ENCODE results near the gene NEU3. TPM values are rescaled to one million over a fixed set of nuclear protein-coding genes. Genes with fewer than 3 reads are reported as not detected.

NEU3 gene
- total and polyA plus RNA-seq, 9 donors: 4.4 to 13.1 (median 8.8) TPM

- no peaks in the 10 kb centered on the region for H3K4me1 ChIP-seq (ENCODE audit: insufficient read depth)
- 80 to 93% (median 81%) methylated on average over 4 of the region's 4 CpGs for WGBS, 3 donors
- no peaks in the 10 kb centered on the region for H3K27me3 ChIP-seq
- no peaks in the 10 kb centered on the region for H3K36me3 ChIP-seq
- H3K9me3 ChIP-seq: no peaks in the 10 kb centered on the region
- TF ChIP-seq, protein P1, sequence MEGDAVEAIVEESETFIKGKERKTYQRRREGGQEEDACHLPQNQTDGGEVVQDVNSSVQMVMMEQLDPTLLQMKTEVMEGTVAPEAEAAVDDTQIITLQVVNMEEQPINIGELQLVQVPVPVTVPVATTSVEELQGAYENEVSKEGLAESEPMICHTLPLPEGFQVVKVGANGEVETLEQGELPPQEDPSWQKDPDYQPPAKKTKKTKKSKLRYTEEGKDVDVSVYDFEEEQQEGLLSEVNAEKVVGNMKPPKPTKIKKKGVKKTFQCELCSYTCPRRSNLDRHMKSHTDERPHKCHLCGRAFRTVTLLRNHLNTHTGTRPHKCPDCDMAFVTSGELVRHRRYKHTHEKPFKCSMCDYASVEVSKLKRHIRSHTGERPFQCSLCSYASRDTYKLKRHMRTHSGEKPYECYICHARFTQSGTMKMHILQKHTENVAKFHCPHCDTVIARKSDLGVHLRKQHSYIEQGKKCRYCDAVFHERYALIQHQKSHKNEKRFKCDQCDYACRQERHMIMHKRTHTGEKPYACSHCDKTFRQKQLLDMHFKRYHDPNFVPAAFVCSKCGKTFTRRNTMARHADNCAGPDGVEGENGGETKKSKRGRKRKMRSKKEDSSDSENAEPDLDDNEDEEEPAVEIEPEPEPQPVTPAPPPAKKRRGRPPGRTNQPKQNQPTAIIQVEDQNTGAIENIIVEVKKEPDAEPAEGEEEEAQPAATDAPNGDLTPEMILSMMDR (IDR thresholded peaks at IDR 0.05): no peak
- TF ChIP-seq POLR2A (IDR thresholded peaks at IDR 0.05): no peak
- no peak for TF ChIP-seq EP300 (IDR thresholded peaks at IDR 0.05)
- intact Hi-C loops (cut with DNase I): no loop called here
- no peak overlapping the region for H3K27ac ChIP-seq
- H3K4me3 ChIP-seq: no peak overlapping the region
- no peak for DNase-seq
Measured at GRCh38 chr11:75050516-75050915, 61.8 kb downstream of the NEU3 start.

DNA sequence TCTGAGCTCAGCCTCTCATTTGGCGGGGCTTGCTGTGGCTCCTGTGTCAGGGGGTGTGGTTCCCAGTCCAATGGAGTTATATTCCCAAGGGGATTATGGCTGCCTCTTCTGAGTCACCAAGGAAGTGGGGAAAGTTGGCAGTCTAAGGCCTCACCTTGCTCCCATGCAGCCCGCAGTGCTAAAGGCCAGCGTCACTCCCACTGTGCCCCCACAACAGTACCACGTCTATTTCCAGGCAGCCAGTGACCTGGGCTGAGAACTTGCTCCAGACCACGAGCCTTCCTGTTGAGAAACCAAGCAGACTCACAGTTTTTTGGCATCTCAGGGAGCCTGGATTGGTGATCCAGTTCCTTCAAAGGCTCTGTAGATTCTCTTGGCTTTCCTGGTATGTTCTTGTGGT lies 62.3 kb downstream of the NEU3 start:
- no peak for TF ChIP-seq EP300 (IDR thresholded peaks at IDR 0.05)
- TF ChIP-seq, protein P1 (IDR thresholded peaks at IDR 0.05): no peak
- TF ChIP-seq POLR2A (IDR thresholded peaks at IDR 0.05): no peak
- 82 to 87% (median 84%) methylated on average over 5 of the region's 5 CpGs for WGBS, 3 donors
- intact Hi-C loops (cut with DNase I): no loop called here
- H3K4me3 ChIP-seq: no peak overlapping the region
- no peak for DNase-seq
- H3K27ac ChIP-seq: no peak overlapping the region
- no peaks in the 10 kb centered on the region for H3K4me1 ChIP-seq (ENCODE audit: insufficient read depth)
- H3K36me3 ChIP-seq: no peaks in the 10 kb centered on the region
- H3K9me3 ChIP-seq: no peaks in the 10 kb centered on the region
- no peaks in the 10 kb centered on the region for H3K27me3 ChIP-seq

- DNase-seq: no peak
- Histone ChIP-seq H3K4me3 (no peak overlapping the region), H3K27ac (no peak overlapping the region), H3K9me3 (no peaks in the 10 kb centered on the region), H3K4me1 (ENCODE audit: insufficient read depth) (no peaks in the 10 kb centered on the region), H3K27me3 (no peaks in the 10 kb centered on the region), H3K36me3 (no peaks in the 10 kb centered on the region)
- intact Hi-C loops (cut with DNase I): no loop called here
- 90 to 100% (median 94%) methylated on average over 1 of the region's 1 CpG for WGBS, 3 donors
- TF ChIP-seq, protein P1 (IDR thresholded peaks at IDR 0.05): no peak
- no peak for TF ChIP-seq POLR2A (IDR thresholded peaks at IDR 0.05)
- no peak for TF ChIP-seq EP300 (IDR thresholded peaks at IDR 0.05)
Measured at GRCh38 chr11:75052457-75052856, 63.7 kb downstream of the NEU3 start.

GRCh38 chr11:75055511-75055910 lies 66.8 kb downstream of the NEU3 start:
- Histone ChIP-seq H3K27ac (no peak overlapping the region), H3K4me1 (ENCODE audit: insufficient read depth) (no peaks in the 10 kb centered on the region), H3K4me3 (no peak overlapping the region), H3K36me3 (no peaks in the 10 kb centered on the region), H3K27me3 (no peaks in the 10 kb centered on the region), H3K9me3 (no peaks in the 10 kb centered on the region)
- intact Hi-C loops (cut with DNase I): no loop called here
- DNase-seq: no peak
- TF ChIP-seq POLR2A (IDR thresholded peaks at IDR 0.05) (no peak), EP300 (IDR thresholded peaks at IDR 0.05) (no peak)
- TF ChIP-seq, protein P1 (IDR thresholded peaks at IDR 0.05): no peak
- WGBS, 3 donors: 81 to 95% (median 91%) methylated on average over 6 of the region's 6 CpGs

Measured in ovary (tissue), 9 donors.